HK-2 (cell line): ENCODE data around the gene ENDOV.

Experiments used
- DNase-seq: peaks from one replicate; pipeline ENCODE4 v3.0.0-alpha.2; 2018; ENCODE audit not compliant: unreplicated experiment

ENDOV gene

GRCh38 chr17:80416260-80416939, 1.4 kb downstream of the ENDOV start:
- DNase-seq: no peak

DNA sequence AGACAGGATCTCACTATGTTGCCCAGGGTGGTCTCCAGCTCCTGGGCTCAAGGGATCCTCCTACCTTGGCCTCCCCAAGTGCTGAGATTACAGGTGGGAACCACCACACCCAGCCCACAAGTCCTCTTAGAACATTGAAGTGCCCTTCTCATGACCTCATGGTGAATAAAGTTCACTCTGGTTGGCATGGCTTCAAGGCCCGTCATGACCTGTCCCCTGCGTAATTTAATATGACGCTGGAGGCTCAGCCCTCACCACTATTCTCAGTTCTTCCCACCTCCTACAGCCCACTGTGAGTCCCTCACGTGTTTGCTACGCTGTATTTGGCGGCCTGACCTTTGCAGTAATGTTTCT, 1.9 kb downstream of the ENDOV start:
- no peak for DNase-seq

- DNase-seq: no peak
Measured at GRCh38 chr17:80418589-80418988, 3.6 kb downstream of the ENDOV start.

GRCh38 chr17:80419255-80419654, 4.3 kb downstream of the ENDOV start:
- DNase-seq: no peak

DNA sequence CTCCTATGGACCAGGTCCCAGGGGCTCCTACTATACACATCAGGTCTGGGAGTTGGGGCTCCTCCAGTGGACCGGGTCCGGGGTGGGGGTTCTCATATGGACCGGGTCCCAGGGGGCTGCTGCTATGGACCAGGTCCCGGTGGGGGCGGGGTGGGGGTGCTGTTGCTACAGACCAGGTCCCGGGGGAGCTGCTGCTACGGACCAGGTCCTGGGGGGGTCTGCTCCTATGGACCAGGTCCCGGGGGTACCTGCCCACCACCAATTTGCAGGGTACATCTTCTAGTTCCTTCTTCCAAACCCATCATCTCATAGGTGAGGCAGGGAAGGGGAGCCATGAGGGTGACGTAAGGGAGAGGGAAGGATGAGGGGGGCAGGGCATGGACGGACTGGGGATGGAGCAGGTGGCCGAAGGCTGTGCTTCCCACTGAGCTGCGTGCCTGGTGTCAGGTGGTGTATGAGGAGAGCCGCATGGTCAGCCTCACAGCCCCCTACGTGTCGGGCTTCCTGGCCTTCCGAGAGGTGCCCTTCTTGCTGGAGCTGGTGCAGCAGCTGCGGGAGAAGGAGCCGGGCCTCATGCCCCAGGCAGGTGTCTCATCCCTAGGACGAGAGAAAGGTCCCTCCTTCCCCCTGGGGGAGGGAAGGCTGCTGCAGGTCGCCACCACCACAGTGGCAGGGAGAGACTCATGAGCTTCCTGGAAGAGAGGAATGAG, 6.6 kb downstream of the ENDOV start:
- no peak for DNase-seq

GRCh38 chr17:80422276-80422675, 7.3 kb downstream of the ENDOV start:
- DNase-seq: no peak

DNA sequence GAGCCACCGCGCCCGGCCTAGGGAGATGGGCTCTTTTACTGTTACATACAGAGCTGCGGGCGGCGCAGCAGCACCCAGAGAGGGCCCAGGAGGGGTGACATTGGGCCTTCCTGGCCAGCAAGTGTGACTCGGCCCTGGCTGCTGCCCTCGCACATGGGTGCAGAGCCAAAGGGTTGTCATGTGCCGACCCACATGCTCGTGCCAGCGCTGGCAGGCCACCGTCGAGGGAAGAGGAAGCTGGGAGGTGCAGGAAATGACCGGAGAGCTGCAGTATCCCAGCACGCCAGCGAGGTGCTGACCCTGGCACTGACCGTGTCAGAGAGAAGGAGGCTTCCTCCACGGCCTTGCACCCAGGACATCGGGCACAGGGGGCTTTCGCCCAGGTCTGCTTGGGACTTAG, 8.0 kb downstream of the ENDOV start:
- no peak for DNase-seq

GRCh38 chr17:80423536-80424225, 8.7 kb downstream of the ENDOV start:
- DNase-seq: no peak

DNA sequence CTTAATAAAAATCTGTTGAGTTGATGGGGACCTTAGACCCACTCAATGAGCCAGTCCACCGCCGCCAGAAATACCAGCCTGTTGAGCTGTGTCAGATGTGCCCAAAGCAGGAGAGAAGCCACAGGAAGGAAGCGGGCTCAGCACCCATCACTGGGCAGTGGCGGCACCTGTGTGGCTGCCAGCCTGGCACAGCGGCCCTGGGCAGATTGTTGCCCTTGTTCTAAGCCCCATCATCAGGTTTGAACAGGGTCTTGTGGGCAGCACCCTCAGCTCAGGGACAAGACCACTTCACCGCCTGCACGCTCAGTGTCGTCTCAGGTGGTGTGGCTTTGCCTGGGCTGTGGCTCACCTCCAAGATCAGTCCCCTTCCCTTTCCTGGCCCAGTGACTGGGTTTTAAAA, 9.3 kb downstream of the ENDOV start:
- DNase-seq: no peak

GRCh38 chr17:80424878-80425765, 10.2 kb downstream of the ENDOV start:
- DNase-seq: no peak

GRCh38 chr17:80425835-80426426, 11.0 kb downstream of the ENDOV start:
- no peak for DNase-seq

DNA sequence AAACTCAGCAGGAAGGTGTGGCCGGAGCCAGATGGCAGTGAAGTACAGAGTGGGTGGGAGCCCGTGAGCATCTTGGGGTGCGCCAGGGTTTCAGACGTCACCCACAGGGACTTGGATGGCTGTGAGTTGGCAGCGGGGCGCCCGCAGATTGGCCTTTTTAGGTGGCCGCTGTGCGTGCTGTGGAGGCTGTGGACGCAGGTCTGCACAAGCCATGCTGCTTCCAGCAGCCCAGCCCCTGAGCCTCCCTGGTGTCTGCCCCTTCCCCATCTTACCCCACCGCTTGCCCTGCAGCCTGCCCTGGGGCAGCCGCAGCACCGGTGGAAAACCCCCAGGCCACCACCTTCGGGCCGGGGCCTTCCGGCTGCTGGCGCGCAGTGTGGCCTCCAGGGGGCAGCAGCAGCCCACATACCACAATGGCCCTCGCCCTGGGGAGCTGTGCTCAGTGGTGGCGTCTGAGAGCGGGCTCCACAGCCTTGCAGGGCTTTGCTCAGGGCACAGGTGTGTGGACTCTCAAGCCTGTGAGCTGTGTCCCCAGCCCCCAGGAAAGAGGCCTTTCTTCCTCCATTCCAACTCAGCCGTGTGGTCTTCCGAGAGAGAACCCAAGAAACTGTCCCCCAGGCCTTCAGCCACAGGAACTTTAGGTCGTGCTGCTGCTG, 11.8 kb downstream of the ENDOV start:
- DNase-seq: peak; percentile 84

DNA sequence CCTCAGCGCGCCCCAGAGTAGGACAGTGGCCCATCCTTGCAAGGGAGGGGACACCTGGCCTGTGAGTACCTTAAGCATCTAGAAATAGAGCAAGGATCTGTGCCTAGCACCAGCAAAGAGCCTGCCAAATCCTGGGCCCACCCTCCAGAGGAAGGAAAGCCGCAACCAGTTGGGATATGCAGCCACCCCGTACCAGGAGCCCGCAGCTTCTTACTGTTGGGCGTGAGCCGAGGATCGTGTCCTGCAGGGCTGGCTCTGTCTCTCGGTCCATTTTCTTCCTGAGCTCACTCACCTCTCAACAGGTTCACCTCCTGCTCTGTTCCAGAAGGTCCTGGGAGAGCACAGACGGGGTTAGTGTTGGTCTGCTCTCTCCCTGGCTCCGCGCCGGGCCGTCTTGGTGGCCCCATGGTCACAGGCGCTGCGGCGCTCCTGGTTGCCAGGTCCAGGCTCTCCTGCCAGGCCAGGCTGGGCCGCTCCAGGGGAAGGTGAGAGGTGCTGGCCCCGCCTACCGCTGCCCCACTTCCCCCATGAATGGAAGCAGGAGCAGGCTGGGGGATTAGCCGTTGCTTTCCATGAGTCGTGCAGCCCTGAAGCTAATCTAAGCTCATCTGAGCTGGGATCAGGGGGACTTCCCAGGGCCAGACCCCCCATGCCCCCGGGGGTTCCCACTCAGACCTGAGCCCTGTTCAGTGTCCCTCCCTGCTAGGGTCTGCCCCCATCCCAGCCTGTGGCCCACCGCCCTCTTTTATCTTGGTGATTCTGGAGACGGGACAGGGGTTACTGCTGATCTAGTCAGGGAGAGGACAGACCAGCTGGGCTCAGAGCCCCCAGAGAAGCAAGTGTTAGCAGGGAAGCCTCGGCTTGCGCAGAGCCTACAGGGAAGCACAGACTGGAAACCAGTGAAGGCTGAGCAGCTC, 12.7 kb downstream of the ENDOV start:
- no peak for DNase-seq

DNA sequence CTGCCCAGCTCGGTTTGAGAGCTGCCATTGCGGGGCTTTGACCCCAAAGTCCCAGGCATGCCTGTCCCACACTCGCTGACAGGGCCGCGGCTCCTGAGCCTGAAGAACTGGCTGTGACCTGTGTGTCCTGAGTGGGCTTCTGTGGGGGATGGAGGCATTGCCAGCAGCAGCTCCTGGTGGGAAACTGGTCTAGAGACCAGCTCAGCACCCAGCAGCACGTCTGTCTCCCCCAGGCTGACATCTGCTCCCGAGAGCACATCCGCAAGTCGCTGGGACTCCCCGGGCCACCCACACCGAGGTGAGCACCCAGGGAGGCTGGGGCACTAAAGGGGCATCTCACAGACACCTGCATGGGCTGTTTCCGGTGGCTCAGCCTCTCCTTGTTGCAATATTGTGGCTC, 13.4 kb downstream of the ENDOV start:
- no peak for DNase-seq

- no peak for DNase-seq
Measured at GRCh38 chr17:80428796-80429195, 13.8 kb downstream of the ENDOV start.

- no peak for DNase-seq
Measured at GRCh38 chr17:80429356-80430275, 14.6 kb downstream of the ENDOV start.

- no peak for DNase-seq
Measured at GRCh38 chr17:80430446-80431245, 15.7 kb downstream of the ENDOV start.
